HFF-Myc (cell line): Measurements from ENCODE around the gene POC1B.

Experiments used
- DNase-seq: peaks from one replicate; pipeline ENCODE4 v3.0.0-alpha.2; 2011; ENCODE audit warnings: low read depth; ENCODE audit errors: extremely low read depth
- H3K4me3 ChIP-seq: replicated peaks from 2 replicates; pipeline ENCODE4 v1.5.1; 2011; ENCODE audit warnings: low read depth, mild to moderate bottlenecking, control low read depth, low read length
- CTCF ChIP-seq: IDR thresholded peaks from 2 replicates; pipeline ENCODE4 v1.5.1; 2012; ENCODE audit warnings: mild to moderate bottlenecking, low read depth, low read length, control low read depth; ENCODE audit errors: missing control alignments

Gene POC1B

DNA sequence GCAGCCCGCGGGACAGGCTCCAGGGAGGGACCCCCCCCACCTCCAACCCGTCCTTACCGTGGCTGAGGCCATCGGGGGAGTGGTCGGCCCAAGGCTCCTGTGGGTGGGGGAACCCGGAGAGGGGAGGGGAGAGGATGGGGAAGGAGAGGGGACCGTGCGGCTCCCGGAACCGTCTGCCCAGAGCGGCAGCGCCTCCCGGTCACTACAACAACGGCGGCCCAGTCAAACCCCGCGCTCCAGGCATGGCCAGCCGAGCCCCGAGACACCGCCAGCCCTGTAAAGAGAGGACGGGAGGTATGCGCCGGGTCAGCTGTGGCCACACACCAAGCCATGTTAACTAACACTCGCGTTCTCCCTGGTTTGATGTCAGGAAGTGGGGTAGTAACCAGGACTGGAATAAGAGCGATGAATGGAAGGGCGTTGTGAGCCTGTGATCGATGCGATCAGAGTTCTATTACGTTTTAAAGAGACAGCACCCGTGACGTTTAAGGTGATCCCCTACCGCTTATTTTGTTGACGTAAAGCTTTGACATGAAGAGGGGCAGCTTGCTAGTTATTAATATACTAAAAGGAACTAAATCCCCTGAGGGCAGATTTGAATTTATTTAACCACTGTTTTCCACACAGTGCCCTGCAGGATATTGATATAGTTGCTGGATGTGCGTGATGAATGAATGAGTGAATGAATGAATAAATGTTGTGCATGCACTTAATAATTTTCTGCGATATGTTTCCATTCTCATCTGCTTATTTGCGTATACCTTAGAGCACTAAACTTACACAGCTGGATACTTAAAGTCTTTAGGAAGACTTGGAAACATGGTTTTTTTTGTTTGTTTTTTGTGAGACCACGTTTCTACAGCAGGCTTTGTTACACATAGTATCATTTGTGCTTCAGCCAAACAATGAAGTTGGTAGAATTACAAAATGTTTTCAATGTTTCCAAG is at the start of gene POC1B:
Gene POC1B (minus strand): TSS at position 224 of the 947 bp plus-strand sequence. CDS start 152 bp downstream, at position 72.
- H3K4me3 ChIP-seq, result peak within 1 kb of the TSS; percentile 67
- no peak for TF ChIP-seq CTCF
- DNase-seq, result peak; percentile 52

DNA sequence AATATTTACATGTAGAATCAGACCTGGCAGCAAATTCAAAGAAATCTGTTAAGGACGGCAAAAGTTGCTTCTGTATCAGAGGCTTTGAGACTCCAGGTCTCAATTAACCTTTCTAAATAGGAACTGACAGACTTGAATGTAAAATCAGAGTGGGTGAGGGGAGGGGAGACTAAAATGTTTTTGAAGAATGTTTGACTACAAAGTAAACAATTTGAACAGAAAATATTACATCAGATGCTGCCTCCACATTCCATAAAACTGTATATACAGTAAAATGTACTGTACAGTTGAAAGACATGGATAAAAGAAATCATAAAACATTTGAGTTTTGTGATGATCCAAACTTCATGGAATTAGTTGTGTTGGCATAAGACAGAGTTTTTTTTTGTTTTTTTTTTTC is 49.5 kb upstream of the POC1B start:
- no peak for DNase-seq
- no peak overlapping the region for H3K4me3 ChIP-seq
- TF ChIP-seq CTCF, result no peak

DNA sequence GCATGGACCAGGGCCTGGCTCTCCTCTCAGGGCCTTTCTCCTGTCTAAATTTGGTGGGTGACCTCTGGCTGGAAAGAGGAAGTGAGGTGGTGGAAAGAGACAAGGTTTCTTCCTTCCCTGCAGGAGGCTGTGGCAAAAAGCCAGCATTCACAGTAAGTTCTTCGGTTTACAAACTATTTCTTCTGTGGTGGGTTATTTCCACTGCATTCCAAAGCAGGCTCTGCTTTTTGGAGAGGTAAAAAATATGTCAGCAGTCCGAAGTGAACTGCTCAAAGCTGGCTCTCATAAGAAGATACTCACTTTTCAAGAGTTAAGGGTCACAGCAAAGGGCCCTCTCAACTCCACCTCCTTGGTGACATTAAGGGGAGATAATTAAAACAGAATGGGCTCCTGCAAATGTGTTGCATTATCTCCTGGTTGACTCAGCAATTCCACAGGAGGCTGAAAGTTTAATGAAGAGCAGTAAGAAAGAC is 48.9 kb upstream of the POC1B start:
- peak; percentile 82 for DNase-seq
- no peak for TF ChIP-seq CTCF
- no peak overlapping the region for H3K4me3 ChIP-seq

- no peak for TF ChIP-seq CTCF
- DNase-seq, result no peak
- H3K4me3 ChIP-seq, result no peak overlapping the region
Measured at GRCh38 chr12:89573051-89573810, 47.4 kb upstream of the POC1B start.

DNA sequence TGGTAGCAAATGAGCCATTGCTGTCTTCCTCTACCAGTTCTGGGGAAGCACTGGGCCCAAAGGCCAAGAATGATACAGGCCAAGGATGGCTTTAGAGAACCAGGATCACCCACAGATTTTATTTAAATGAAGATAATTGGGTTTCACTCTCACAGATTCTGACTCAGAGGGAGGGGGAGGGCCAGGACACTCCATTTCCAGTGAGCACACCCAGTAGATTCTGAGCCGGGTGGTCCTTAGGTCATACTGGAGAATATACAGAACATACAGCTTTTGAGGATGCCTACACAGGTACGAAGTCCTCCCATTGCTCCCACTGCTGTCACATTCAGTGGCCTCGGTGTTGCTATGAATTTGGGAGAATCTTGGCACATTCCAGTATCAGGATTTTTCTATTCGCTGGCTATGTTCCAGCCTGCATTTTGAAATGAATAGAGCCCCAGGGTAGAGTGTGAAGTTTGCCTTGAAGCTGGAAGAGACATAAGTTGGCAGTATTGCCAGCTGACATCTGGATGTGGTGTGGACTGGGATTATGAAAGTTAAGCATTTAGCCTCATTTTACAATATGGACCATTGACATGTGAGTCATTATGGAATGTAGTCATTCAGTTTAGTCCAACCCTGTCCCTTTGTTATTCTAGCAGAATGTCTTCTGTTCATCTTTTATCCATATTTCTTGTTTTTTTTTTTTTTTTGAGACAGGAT is 45.8 kb upstream of the POC1B start:
- TF ChIP-seq CTCF, result no peak
- H3K4me3 ChIP-seq, result no peak overlapping the region
- DNase-seq, result peak; percentile 87

- DNase-seq, result no peak
- no peak overlapping the region for H3K4me3 ChIP-seq
- no peak for TF ChIP-seq CTCF
Measured at GRCh38 chr12:89568484-89568883, 42.6 kb upstream of the POC1B start.
